Body of pancreas (tissue), 4 donors: ENCODE measurements around the gene TRMT1. TPM values are rescaled to one million over a fixed set of nuclear protein-coding genes. Genes with fewer than 3 reads are reported as not detected.

Experiments
- ATAC-seq: fragments of 150-250 bp; one replicate; pipeline ENCODE4 v1.9.1; 2016
- DNase-seq, 4 donors: peaks; one replicate each; pipeline ENCODE4 v3.0.0-alpha.2; 2019
- H3K27ac ChIP-seq, 4 donors: fragments of 200-600 bp; sonication (generic); 1 replicate in 3 of 4; 2 replicates in 1 of 4; pipeline versions ENCODE4 v1.5.1 to v1.6.1; 2016 to 2019; ENCODE audit warnings: mild to moderate bottlenecking in 1 of 4, mixed read lengths in 1 of 4, moderate library complexity in 1 of 4
- H3K27me3 ChIP-seq, 2 donors: fragments of 200-600 bp; sonication (generic); one replicate each; pipeline ENCODE4 v1.6.0; 2016; ENCODE audit warnings: mild to moderate bottlenecking in 1 of 2
- H3K36me3 ChIP-seq, 2 donors: fragments of 200-600 bp; sonication (generic); replicated peaks in 1 of 2; 2 replicates each; pipeline ENCODE4 v1.5.1; 2016; ENCODE audit warnings: low read depth in 2 of 2; ENCODE audit not compliant: insufficient read depth in 1 of 2
- H3K4me1 ChIP-seq: fragments of 200-600 bp; sonication (generic); one replicate; pipeline ENCODE4 v1.6.0; 2016
- H3K4me3 ChIP-seq, 2 donors: fragments of 200-600 bp; sonication (generic); 1 replicate in 1 of 2; 2 replicates in 1 of 2; pipeline ENCODE4 v1.5.1; 2016 to 2019
- H3K9me3 ChIP-seq, 3 donors: fragments of 200-600 bp; sonication (generic); 1 replicate in 2 of 3; 2 replicates in 1 of 3; pipeline ENCODE4 v1.5.1; 2016
- POLR2A ChIP-seq, 3 donors: fragments of 450-650 bp; IDR thresholded peaks; one replicate each; pipeline ENCODE4 v1.6.1; 2016; ENCODE audit warnings: antibody characterized with exemption in 3 of 3, mild to moderate bottlenecking in 2 of 3
- WGBS, 2 donors: methylation state at CpG; one replicate each; pipeline ENCODE4 v1.1.5; 2017; 5-methylcytosine and 5-hydroxymethylcytosine counted together
- intact Hi-C: fragments of 100-400 bp; cut with DNase I; formaldehyde crosslinking; loops from one replicate; pipeline ENCODE4 v1.15.1; 2023
- total RNA-seq, 2 donors: library from RNA; depleted of rRNA; stranded (reverse); fragments of >200 nt; gene quantifications; one replicate each; pipeline ENCODE4 v1.1.0, GENCODE V29; 2016
- TF ChIP-seq, protein P1 (sequence below), 7 experiments: fragments of 450-650 bp in 4 of 7; fragments of 200-600 bp in 3 of 7; sonication (generic) in 3 of 7; IDR thresholded peaks; one replicate each; pipeline ENCODE4 v1.5.1; 2016 to 2019; ENCODE audit warnings: antibody characterized with exemption in 7 of 7

The TRMT1 gene
- total RNA-seq, 2 donors from 2014 or later: 21.5 to 36.3 TPM

DNA sequence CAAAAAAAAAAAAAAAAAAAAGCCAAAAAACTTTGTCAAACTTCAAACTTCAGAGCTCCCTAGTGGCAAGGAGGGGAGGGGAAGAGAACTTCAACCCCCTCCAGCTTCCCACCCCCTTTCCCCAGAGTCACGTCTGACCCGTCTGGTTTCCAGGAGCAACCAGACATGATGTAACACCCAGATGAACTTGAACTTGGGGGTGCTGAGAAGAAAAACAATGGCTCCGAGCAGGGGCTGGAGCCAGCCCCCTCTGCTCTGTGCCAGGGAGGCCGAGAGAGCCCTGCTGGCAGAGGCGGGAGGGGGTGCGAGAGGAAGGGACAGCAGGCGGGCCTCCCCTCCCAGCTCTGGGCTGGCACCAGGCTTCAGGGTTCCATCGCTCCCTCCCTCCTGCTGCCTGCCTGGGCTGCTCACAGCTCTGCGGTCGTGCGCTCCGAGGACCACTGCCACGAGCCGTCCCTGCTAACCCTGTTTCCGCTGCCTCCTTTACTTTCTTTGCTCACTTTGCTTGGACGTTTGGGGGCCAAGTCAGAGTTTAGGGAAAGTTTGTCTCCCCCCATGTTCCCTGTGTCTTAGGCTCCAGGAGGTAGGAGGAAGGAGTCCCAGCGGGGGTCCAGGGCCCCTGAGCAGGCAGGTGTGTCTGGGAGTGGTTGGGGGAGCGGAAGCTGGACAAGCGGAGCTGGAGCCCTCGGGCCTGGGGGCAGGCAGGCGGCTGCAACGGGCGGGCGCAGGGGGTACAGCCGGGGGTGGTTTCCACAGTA is 25.0 kb downstream of the TRMT1 start:
- H3K4me3 ChIP-seq: no peak overlapping the region
- DNase-seq (peak in 1 of 4 donors; percentile 40), ATAC-seq (peak; percentile 30)
- no peaks in the 10 kb centered on the region for H3K27me3 ChIP-seq
- TF ChIP-seq POLR2A (IDR thresholded peaks at IDR 0.05): no peak
- TF ChIP-seq, protein P1, sequence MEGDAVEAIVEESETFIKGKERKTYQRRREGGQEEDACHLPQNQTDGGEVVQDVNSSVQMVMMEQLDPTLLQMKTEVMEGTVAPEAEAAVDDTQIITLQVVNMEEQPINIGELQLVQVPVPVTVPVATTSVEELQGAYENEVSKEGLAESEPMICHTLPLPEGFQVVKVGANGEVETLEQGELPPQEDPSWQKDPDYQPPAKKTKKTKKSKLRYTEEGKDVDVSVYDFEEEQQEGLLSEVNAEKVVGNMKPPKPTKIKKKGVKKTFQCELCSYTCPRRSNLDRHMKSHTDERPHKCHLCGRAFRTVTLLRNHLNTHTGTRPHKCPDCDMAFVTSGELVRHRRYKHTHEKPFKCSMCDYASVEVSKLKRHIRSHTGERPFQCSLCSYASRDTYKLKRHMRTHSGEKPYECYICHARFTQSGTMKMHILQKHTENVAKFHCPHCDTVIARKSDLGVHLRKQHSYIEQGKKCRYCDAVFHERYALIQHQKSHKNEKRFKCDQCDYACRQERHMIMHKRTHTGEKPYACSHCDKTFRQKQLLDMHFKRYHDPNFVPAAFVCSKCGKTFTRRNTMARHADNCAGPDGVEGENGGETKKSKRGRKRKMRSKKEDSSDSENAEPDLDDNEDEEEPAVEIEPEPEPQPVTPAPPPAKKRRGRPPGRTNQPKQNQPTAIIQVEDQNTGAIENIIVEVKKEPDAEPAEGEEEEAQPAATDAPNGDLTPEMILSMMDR (IDR thresholded peaks at IDR 0.05): no peak
- peak overlapping the region in 1 of 4 donors; percentile 12 for H3K27ac ChIP-seq
- H3K9me3 ChIP-seq: no peaks in the 10 kb centered on the region
- H3K36me3 ChIP-seq: no peaks in the 10 kb centered on the region
- WGBS, 2 donors: 77 to 86% methylated on average over 24 to 25 of the region's 25 CpGs
- H3K4me1 ChIP-seq: no peaks in the 10 kb centered on the region
- intact Hi-C loops: no loop called here

DNA sequence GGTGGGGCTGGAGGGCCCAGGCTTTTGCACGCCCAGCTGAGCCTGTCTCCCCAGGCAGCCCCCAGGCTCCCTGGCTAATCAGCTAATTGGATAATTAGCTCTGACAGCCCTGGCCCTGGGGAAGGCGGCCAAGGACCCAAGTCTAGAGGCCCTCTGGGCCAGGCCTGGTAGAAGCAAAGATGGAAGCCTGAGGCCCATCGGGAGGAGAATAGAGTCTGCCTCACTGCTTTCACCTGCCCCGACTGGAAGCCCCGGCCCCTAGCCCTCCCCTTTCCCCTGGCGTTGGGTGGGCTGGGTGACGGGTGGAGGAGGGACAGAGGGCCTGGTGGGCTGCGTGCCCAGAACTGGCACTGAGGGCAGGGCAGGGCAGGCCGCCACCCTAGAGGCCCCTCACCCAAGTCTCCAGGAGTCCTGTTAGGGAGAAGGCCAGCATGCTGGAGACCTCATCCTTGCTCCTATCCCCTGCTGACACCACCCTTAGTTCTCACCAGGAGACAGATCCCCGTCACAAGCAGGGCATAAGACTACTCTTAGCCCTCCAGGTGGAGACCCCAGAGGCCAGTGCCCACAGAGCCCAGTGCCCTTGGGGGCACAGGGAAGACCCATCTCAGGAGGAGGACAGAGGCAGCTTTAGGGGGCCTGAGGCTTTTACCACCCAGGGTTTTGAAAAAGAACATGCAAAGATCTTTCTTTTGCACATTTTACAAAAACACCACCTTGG is 25.9 kb downstream of the TRMT1 start:
- H3K27ac ChIP-seq: no peak overlapping the region
- DNase-seq: no peak
- H3K9me3 ChIP-seq: no peaks in the 10 kb centered on the region
- no peak for TF ChIP-seq POLR2A (IDR thresholded peaks at IDR 0.05)
- TF ChIP-seq, protein P1 (IDR thresholded peaks at IDR 0.05): no peak
- H3K4me1 ChIP-seq: no peaks in the 10 kb centered on the region
- intact Hi-C loops: no loop called here
- no peaks in the 10 kb centered on the region for H3K36me3 ChIP-seq
- no peak overlapping the region for H3K4me3 ChIP-seq
- no peak for ATAC-seq
- WGBS, 2 donors: 88% methylated on average over 10 of the region's 10 CpGs; no CpG with 5 or more reads in 1 of the 2 donors
- no peaks in the 10 kb centered on the region for H3K27me3 ChIP-seq

DNA sequence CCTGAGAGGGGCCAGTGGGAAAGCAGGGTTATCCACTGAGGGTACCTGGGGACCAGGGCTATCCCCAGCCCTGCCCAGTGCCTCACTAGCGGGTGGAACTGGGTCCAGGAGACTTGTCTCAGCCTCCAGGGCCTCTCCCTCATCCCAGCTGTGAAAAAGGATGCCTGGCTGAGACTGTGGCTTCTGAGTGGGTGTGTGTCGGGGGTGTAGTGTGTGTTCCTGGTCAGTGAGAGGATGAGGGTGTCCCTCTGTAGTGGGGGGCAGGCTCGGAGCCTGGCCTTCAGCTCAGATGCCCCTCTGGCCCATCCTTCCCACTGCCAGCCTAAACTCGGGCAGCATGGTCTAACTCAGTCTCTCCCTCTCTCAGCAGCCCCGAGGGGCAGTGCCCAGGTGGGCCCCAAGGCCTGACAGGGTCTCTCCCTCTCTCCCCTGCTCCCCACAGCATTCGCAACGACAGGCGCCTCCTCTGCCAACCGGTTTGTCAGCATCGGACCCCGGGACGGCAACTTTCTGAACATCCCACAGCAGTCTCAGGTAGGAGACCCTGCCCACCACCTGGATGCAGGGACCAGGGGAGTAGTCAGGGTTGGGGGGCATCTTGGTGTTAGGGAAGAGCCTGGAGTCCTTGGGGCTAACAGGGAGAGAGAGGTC is 26.6 kb downstream of the TRMT1 start:
- Histone ChIP-seq H3K4me3 (no peak overlapping the region), H3K27me3 (no peaks in the 10 kb centered on the region), H3K9me3 (no peaks in the 10 kb centered on the region), H3K4me1 (no peaks in the 10 kb centered on the region), H3K36me3 (no peaks in the 10 kb centered on the region), H3K27ac (no peak overlapping the region)
- DNase-seq (no peak), ATAC-seq (no peak)
- intact Hi-C loops: no loop called here
- no peak for TF ChIP-seq POLR2A (IDR thresholded peaks at IDR 0.05)
- TF ChIP-seq, protein P1 (IDR thresholded peaks at IDR 0.05): no peak
- 81 to 86% methylated on average over 10 to 12 of the region's 12 CpGs for WGBS, 2 donors

DNA sequence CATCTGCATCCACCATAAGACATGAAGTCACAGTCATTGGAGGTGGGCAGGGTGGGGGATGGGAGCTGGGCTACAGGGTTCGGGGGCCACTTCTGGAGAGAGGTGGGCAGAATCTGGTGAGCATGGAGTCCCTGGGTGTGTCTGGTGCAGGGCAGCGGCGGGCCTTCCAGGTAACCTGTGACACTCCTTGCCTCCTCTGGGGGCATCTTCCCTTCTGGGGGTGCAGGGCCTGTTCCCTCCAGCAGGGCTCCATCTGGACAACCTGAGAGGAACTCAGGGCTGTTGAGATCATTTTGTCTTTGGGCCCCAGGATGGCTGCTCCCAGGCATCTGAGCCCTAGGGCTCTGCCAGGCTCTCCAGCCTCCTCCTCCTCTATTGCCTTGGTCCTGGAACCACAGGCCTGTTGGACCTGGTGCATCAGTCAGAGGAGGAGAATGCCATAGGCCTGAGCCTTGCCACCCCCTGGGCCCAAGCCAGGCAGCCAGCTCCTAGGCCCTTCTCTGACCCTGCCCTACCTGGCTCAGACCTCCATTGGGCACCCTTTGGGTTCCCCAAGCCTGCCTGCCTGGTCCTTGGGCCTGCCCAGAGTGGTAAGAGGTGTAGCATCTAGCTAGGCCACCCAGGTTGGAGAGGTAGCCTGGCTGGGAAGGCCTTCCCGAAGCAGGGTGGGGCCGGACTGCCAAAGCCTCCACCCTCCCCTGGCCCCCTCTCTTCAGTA is 27.2 kb downstream of the TRMT1 start:
- no peaks in the 10 kb centered on the region for H3K27me3 ChIP-seq
- no peak for TF ChIP-seq POLR2A (IDR thresholded peaks at IDR 0.05)
- TF ChIP-seq, protein P1 (IDR thresholded peaks at IDR 0.05): peak in 1 of 7 experiments; percentile 7
- intact Hi-C loops: no loop called here
- no peak overlapping the region for H3K27ac ChIP-seq
- no peaks in the 10 kb centered on the region for H3K9me3 ChIP-seq
- 80 to 91% methylated on average over 1 to 5 of the region's 5 CpGs for WGBS, 2 donors
- no peaks in the 10 kb centered on the region for H3K4me1 ChIP-seq
- no peak overlapping the region for H3K4me3 ChIP-seq
- DNase-seq: no peak
- H3K36me3 ChIP-seq: no peaks in the 10 kb centered on the region
- no peak for ATAC-seq
